Ramos (cell line): ENCODE results near the gene ARL8B.

Experiments
- in situ Hi-C: fragments of 300-500 bp; cut with MboI; formaldehyde crosslinking; loops from one replicate; pipeline ENCODE4 v1.14.3; 2022; ENCODE audit warnings: low sequenced_read_pairs; ENCODE audit not compliant: unreplicated experiment

Gene ARL8B

DNA sequence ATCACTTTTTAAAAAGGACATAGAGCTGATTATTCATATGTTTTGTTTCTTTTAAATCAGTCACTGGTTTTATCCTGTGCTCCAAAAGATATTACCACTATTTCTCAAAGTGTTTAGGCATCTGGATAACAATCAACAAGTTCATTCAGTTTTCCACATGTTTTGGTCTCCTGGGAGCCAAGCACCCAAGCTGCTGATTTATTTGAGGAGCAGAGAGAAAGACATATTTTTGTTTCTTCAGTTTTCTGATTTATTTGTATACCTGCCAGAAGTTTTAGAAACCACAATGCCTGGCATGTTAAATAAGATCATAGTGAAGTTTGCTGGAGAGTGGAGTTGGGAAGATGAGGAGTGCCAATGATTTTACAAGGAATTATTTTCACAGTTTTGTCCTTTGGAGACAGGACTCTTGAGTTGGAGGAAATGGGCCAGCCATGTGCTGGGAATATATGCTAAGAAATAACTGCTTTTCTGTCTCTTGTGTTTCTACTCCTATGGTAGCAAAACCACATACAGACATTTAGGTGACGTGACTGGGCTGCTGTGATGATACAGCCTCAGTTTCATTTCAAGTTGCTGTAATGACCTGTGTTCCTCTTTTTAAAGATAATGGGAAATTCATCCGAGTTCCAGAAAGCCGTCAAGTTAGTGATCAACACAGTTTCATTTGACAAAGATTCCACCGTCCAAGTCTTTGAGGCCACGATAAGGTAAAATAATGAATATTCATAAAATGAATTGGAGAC is 77.1 kb downstream of the ARL8B start:
- in situ Hi-C loops, result loop anchor here (10.0 kb wide), 1 partner anchor 704 kb away; the partner anchor contains the start of gene ITPR1

DNA sequence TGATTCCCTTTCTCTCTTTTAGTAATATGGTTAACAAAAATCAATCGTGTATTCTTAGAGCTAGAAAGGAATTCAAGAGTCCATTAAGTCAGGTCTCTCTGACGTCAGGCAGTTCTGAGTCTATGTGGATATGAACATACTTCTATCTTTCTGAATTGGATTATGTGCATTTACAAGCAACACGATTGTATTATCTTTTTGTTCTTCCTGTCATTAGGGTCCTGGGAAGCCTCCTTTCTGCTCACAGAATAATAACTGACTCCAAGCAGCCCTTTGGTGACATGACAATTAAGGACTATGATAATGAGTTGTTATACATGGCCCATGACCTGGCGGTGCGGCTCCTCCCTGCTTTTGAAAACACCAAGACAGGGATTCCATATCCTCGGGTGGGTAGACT is 79.4 kb downstream of the ARL8B start:
- in situ Hi-C loops, result no loop called here

DNA sequence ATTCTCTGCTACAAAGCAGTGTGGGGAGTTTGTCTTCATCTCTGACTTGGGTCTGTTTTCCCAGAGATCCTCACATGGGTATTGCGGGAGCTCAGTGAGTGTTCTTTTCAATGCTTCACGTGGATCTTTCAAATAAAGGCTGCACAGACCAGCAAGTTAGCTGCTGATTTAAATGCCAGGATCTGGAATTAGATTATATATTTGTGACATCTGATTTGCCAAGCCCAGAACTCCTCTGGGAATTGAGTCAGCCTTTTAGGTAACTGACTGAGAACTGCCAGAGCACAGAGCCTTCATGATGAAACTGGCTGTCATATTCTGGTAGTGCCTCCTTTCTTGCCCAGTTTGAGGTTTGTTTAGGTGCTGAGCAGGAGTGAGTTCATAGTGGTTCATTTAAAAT is 80.1 kb downstream of the ARL8B start:
- in situ Hi-C loops, result no loop called here

DNA sequence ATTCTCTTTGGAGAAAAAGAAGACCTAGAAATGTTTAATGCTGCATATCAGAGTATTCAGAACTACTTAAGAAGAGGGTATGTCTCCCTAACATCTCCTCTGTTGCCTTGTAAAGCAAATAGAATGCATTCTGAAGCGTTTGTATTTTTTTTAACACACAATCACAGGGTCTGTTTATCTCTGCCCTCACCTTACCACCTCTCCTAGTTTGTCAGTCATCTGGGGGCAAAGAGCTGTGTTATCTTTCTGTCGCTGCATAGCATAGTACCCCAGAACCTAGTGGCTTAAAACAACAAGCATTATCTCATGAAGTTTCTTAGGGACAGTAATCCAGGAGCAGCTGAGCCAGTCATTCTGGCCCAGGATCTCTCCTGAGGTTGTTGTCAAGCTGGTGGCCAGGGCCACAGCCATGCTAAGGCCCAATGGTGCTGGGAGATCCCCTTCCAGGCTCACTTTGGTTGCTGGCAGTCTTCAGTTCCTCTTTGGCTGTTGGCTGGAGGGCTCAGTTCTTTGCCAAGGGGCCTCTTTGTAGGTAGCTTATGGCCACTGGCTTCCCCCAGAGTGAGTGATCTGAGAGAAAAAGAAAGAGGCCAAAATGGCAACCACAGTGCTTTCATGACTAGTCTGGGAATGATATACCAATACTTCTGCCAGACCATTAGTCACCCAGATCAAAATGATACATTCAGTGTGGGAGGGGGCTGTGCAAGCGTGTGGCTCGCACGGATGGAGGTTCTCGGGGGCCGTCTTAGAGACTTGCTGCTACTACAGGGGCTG is 83.3 kb downstream of the ARL8B start:
- in situ Hi-C loops, result no loop called here

DNA sequence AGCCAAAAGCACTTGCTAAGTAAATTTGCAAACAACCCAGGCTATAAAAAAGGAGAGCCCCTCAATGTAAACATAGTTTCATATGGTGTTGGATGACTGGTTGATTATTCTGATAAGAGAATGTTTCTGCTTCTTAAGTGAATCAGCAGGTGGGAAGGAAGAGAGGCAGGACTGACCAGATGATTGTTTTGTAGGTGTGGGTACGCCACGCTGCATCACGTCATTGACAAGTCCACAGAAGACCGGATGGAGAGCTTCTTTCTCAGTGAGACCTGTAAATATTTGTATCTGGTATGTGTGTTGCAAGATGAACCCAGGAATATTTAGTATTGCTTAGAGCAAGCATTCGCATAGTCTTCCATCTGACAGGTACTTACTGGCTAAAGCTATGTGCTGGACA is 88.8 kb downstream of the ARL8B start:
- in situ Hi-C loops, result no loop called here

DNA sequence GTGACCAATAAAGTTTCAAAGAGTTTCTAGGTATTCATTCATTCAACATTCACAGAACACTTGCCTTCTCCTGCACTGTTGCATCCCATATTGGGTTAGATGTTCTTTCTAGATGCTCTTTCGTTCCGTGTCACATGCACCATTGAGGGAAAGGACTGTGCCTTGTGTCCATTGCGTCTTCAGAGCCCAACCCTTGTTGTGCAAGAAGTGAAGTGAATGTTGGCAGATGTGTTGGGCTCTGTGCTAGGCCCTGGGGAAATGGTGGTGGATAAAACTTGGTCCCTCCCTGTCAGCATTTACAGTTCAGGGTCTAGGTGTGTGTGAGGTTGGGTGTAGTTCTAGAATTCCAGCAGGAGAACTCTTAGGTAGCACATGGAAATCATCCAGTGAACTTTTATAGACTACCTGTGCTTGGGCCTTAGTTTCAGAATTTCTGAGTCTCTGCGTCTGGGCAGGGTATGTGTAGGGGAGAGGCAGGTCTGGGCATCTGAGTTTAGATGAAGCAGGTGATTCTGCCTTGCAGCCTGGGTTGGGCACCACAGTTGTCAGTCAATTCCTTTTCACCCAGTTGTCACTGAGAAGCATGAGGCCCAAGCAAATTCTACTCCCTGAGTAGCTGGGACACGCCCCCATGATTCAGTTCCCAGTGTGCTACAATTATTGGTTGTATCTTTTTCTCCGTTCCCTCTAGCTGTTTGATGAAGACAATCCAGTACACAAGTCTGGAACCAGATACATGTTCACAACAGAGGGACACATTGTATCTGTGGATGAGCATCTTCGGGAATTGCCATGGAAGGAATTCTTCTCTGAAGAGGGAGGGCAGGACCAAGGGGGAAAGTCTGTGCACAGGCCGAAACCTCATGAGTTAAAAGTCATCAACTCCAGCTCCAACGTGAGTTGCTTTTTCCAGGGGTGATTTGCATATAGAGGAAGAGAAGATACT is 90.8 kb downstream of the ARL8B start:
- in situ Hi-C loops, result no loop called here

DNA sequence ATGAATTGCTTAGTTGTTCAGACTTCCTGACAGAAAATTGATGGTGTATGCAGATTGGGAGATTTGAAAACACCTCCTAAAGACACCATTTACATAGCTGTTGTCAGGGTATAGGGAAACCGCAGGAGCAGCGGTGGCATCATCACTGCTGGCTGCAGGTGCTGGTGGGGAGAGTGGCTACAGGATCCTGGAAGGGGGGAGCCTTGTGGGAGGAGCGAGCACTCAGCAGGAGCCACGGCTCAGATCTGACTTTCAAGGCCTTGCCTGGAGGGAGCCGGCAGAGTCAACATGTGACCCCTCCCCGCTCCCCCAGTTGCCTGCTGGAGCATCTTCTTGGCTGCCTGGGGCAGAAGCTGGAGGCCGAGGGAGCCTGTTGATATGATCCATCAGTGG is 91.5 kb downstream of the ARL8B start:
- in situ Hi-C loops, result no loop called here

DNA sequence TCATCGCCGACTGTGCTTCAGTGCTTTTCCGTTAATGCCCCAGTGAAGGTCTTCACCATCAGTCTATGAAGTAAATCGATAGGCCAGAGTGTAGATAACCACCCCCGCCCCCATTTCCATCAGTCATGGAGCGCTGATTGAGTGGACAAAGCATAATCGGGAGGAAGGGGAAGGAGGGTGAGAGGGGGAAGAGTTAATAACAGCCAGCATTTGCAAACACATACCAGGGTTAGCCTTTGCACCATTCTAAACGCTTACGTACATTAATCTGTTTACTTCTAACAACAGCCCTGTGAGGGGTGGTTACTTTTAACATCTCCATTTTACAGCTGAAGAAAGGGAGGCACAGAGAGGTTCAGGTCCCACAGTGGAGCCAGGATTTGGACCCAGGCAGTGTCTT is 92.3 kb downstream of the ARL8B start:
- in situ Hi-C loops, result no loop called here

DNA sequence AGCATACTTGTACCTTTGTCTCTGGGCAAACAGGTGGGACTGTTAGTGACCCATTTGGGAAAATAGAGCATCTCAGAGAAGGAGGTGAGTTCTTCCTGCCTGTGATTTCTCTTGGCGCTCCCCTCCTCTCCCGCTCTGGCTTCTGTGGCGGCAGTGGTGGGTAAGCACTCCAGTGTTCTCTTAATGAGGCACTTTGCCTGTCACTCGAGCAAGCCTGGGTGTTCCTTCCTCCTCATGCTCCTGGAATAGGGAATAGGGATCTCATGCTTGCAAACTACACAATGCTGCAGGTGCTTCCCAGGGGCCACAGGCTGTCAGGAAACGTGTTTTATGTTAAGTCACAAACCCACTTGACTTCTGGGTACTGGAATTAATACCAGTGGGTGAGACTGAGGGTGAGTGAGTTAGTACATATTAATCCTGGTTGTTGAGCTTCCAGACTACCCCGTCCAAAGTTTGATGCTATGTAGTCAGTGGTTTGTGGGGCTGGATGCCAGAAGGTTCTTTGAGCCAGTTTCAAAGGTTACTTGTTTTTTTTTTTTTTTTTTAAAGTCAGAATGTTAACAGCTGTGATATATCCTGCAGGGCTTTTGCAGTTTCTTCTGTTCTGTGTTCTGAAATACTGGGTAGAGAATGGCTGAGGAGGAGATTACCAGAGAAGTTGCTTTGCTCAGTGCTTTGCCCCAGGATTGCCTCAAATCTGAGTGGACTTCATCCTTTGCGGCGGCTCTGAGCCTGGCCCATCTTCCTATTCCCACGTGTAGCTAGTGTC is 95.9 kb downstream of the ARL8B start:
- in situ Hi-C loops, result no loop called here

DNA sequence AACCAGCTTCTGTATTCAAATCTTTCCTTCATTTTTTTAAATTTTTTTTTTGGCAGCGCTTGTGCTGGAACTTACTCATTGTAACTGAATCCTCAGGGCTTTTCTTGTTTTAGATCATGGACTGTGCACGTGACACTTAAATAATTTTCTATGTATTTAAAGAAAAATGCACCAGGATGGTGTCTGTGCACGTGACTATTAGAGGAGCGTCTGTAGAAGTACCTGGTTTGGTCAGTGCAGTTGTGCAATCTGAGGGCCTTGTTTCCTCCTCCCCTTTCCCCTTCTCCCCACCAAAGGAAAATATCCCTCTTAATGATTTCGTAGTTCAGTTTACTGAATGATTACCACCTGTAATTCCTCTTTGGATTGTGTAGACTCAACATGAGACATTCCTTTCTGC is 96.7 kb downstream of the ARL8B start:
- in situ Hi-C loops, result no loop called here

DNA sequence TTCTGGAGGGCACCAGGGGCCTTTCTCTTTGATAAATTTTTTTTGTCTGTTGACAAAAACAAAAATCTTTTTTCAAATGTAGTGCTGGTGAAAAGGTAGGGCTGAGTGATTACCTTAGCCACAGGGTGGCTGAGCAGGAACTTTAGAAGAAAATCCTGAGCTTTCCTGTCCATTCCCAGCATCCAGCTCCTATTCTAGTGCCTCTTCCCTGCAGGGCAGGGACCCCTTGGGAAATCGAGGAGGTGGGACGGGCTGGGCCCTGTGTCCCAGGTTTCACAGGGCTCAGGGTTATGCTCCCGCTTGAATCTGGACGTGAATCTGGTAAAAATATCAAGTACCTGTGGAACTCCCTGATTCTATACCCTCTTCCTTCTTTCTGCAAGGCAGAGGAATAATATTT is 97.1 kb downstream of the ARL8B start:
- in situ Hi-C loops, result no loop called here

DNA sequence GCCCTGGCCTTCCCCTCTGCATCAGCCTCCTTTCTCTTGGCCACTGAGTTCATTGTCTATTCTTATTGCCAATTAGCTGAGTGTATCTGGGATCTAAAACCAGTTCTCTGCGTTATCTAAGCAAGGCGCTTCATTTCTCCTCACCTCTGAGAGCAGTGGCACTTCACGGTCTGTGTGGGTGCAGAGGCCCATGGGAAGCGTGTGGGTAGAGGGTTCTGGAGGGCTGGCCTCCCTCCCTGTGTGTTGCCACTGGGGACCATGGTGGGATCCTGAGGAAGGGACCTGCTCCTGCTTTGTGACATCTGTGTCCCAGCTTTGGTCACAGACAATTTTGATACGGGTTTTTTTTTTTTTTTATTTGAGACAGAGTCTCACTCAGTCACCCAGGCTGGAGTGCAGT is 98.1 kb downstream of the ARL8B start:
- in situ Hi-C loops, result no loop called here

DNA sequence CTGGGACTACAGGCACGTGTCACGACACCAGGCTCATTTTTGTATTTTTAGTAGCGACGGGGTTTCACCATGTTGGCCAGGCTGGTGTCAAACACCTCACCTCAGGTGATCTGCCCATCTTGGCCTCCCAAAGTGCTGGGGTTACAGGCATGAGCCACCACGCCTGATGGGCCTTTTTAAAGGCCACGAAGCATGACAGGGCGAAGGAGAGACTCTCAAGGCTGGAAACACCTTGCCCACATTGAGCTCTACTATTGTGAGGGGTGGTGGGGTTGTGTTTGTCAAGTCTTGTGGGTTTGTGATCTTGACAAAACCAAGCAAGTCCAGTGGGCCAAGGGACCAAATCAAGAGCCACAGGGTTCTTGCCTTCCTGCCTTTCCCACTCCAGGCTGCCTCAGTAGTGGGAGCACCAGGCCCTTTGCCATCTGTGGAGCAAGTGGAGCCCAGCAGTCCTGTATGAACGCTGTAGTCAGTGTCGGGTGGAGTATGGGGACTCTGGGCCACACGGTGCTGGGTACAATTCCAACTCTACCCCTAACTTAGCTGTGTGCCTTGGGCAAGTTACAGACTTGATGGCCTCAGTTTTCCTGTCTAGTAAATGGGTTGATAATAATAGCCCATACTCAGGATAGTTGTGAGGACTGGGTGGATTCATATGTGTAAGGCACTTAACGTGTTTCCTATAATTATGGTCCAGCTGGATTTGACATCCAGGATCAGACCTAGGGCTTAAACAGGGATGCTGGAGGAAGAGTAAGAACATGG is 98.8 kb downstream of the ARL8B start:
- in situ Hi-C loops, result no loop called here

DNA sequence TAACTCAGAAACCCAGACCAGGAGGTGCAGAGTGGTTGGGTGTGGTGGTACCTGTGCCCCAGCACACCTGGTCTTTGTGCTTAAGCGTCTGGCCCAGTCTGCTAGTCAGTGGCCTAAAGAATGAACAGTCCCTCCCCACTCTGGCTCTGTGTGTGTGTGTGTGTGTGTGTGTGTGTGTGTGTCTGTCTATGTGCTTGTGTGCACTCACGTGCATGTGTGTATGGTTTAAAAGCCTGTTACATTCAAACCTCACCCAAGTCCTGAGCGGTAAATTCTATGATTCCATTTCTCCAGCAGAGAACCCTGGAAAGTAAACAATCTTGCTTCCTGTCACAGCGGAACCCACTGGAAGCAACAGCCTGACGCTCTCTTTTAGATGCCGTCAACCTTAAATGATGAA is 99.6 kb downstream of the ARL8B start:
- in situ Hi-C loops, result no loop called here

DNA sequence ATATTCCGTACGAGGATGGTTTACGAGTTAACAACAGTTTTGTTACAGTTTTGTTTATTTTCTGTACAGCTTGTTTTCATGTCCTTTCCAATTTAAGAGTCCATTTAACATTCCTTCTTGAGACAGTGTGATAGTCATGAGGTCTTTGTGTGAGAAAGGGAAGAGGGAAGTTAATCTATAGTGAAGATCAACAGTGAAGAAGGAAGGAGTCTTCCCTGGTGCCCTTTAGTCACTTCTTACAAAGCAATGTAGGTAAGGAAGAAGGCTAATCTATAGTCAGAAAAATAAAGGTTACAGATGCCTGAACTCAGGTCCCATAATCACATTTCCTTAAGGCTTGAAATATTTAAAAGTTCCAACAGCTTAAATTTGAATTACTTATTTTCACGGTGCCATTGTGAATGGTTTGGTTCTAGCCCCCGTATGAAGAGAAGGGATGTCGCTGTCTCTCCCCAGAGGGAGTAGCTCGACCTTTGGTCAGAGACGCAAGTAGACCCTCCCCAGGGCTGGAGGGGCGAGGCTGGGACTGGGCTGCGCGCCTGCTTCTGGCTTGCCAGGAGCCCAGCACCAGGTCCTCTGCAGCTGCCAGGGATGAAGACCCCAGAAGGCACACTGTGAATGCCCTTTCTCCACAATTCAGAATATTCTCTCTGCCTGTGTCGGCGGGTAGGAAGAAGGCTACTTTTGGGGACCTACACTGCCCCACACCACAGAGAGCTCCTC is 100.4 kb downstream of the ARL8B start:
- in situ Hi-C loops, result no loop called here

DNA sequence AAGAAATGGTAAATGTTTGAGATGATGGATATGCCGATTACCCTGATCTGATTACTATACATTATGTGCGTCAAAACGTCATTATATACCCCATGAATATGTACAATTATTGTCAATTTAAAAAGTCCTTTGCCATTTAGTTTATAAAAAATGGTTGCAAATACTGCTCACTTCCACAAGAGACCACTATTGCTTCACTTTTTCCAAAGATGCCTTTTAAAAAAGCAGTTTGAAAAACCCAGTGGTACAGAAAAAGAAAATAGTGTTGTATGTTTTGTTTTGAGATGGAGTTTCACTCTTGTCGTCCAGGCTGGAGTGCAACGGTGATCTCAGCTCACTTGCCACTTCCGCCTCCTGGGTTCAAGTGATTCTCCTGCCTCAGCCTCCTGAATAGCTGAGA is 104.7 kb downstream of the ARL8B start:
- in situ Hi-C loops, result no loop called here

DNA sequence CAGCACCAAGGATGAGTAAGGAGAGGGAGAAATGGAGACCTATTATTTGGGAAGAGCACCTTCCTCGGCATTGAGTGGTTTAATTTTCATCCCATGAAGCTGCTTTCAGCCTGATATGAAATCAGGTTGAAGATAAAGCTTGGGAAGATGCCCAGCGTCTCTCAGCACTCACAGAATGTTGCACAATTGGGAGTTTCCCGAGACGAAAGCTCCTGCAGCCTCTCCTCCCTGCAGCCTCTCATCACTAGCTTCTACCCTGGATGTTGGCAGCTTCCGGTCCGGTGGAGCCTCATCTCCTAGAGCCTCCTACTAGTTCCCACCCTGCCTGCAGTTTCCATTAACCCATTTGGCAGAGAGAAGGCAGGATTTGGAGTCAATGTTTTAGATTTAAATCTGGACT is 105.7 kb downstream of the ARL8B start:
- in situ Hi-C loops, result no loop called here

DNA sequence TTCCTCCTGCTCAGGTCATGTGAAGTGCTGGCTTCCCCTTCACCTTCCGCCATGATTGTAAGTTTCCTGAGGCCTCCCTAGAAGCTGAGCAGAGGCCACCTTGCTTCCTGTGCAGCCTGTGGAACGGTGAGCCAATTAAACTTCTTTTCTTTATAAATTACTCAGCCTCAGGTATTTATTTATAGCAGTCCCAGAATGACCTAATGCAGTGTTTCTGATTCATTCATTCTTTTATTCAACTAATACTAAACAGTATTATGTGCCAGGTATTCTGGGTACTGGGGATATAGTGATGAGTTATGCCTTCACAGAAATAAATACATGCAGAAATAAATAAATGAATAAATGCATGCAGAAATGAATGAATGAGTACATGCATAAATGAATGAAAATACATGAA is 107.3 kb downstream of the ARL8B start:
- in situ Hi-C loops, result no loop called here
